HEK293T (cell line): ENCODE data around the gene MPHOSPH9.

Experiments
- ARNT ChIP-seq: fragments of 450-650 bp; IDR thresholded peaks from 2 replicates; pipeline ENCODE4 v1.6.1; 2017; ENCODE audit warnings: mild to moderate bottlenecking
- BHLHE40 ChIP-seq: fragments of 450-650 bp; IDR thresholded peaks from 2 replicates; pipeline ENCODE4 v1.6.1; 2016; ENCODE audit warnings: mild to moderate bottlenecking, moderate library complexity, borderline replicate concordance
- FOXA1 ChIP-seq: fragments of 450-650 bp; IDR thresholded peaks from 2 replicates; pipeline ENCODE4 v1.6.1; 2016; ENCODE audit warnings: mild to moderate bottlenecking
- FOXK2 ChIP-seq: fragments of 450-650 bp; IDR thresholded peaks from 2 replicates; pipeline ENCODE4 v1.6.1; 2016; ENCODE audit warnings: mild to moderate bottlenecking
- HDGF ChIP-seq: fragments of 450-650 bp; IDR thresholded peaks from 2 replicates; pipeline ENCODE4 v1.6.1; 2017; ENCODE audit warnings: antibody characterized with exemption, borderline replicate concordance
- LEF1 ChIP-seq: fragments of 450-650 bp; IDR thresholded peaks from 2 replicates; pipeline ENCODE4 v1.6.1; 2017; ENCODE audit warnings: mild to moderate bottlenecking, borderline replicate concordance
- NFRKB ChIP-seq: fragments of 450-650 bp; IDR thresholded peaks from 2 replicates; pipeline ENCODE4 v1.6.1; 2016; ENCODE audit warnings: mild to moderate bottlenecking, moderate library complexity
- SUZ12 ChIP-seq: fragments of 450-650 bp; IDR thresholded peaks from 2 replicates; pipeline ENCODE4 v1.6.1; 2016; ENCODE audit warnings: mild to moderate bottlenecking
- TARDBP ChIP-seq: fragments of 450-650 bp; IDR thresholded peaks from 2 replicates; pipeline ENCODE4 v1.6.1; 2016
- TF ChIP-seq, protein P1 (sequence below): fragments of 450-650 bp; IDR thresholded peaks from 2 replicates; pipeline ENCODE4 v1.6.1; 2016

DNA sequence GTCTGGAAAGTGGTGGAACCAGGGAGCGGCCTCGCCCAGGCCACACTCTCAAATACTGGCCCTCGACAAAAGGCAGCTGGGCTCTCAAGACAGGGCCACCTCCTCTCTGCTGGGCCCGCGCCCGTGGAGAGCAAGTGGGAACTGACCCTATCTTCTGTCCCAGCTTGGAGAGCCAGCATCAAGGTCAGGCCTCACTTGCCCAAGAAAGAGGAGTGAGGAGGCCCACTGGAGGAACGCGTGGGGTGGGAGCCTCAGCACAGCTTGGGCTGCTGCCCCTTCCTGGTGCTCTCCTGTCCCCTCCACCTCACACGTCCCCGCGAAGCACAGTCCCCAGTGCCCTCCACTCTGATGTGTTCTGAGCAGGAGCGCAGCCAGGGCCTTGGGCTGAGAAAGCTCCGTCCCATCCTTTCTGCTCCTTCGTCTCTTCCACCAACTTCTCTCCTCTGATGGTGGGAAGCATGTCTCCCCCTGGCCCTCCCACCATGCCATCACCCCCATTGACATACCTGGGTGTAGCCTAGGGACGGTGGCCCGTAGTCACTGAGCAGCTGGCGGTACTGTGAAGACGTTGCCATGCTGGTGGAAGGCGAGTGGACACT is 33.8 kb upstream of the MPHOSPH9 start:
- TF ChIP-seq LEF1 (no peak), BHLHE40 (no peak), FOXK2 (no peak), NFRKB (no peak), FOXA1 (no peak), TARDBP (no peak), ARNT (no peak), HDGF (no peak), SUZ12 (no peak)
- TF ChIP-seq, protein P1, sequence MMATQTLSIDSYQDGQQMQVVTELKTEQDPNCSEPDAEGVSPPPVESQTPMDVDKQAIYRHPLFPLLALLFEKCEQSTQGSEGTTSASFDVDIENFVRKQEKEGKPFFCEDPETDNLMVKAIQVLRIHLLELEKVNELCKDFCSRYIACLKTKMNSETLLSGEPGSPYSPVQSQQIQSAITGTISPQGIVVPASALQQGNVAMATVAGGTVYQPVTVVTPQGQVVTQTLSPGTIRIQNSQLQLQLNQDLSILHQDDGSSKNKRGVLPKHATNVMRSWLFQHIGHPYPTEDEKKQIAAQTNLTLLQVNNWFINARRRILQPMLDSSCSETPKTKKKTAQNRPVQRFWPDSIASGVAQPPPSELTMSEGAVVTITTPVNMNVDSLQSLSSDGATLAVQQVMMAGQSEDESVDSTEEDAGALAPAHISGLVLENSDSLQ, result no peak
